Suprapubic skin (tissue), 3 donors: Measurements from ENCODE around the gene C2orf68.

ENCODE experiments used
- CTCF ChIP-seq, 2 donors: fragments of 200-600 bp in 1 of 2; fragments of 450-650 bp in 1 of 2; sonication (generic) in 1 of 2; IDR thresholded peaks; one replicate each; pipeline ENCODE4 v1.5.1; 2016 to 2019; ENCODE audit warnings: antibody characterized with exemption in 2 of 2, mild to moderate bottlenecking in 1 of 2, moderate library complexity in 1 of 2
- POLR2A ChIP-seq, 2 donors: fragments of 450-650 bp; IDR thresholded peaks; one replicate each; pipeline ENCODE4 v1.6.1; 2017; ENCODE audit warnings: antibody characterized with exemption in 2 of 2, mild to moderate bottlenecking in 2 of 2, moderate library complexity in 2 of 2

GRCh38 chr2:85566265-85566664 lies 45.6 kb downstream of the C2orf68 start:
- no peak for TF ChIP-seq CTCF (IDR thresholded peaks at IDR 0.05)
- no peak for TF ChIP-seq POLR2A (IDR thresholded peaks at IDR 0.05)
